Large intestine (tissue), 12 donors: Measurements from ENCODE around the gene METTL24. TPM values are rescaled to one million over a fixed set of nuclear protein-coding genes. Genes with fewer than 3 reads are reported as not detected.
A peak's percentile ranks its signal among the peaks of the same experiment; 100 is the strongest.

Experiments used
- DNase-seq, 2 donors: peaks; one replicate each; pipeline versions ENCODE4 v3.0.0 to v3.0.0-alpha.2; 2013
- H3K27ac ChIP-seq: one replicate; pipeline ENCODE4 v1.5.1; 2013; ENCODE audit warnings: low read length
- H3K27me3 ChIP-seq: 2 replicates; pipeline ENCODE4 v1.6.1; 2013; ENCODE audit warnings: low read length; ENCODE audit not compliant: control insufficient read depth, insufficient read depth
- H3K36me3 ChIP-seq: 2 replicates; pipeline ENCODE4 v1.6.1; 2013; ENCODE audit warnings: low read length; ENCODE audit not compliant: control insufficient read depth, insufficient read depth
- H3K4me1 ChIP-seq: one replicate; pipeline ENCODE4 v1.6.1; 2013; ENCODE audit warnings: low read length; ENCODE audit not compliant: control insufficient read depth, insufficient read depth
- H3K4me3 ChIP-seq: one replicate; pipeline ENCODE4 v1.5.1; 2013; ENCODE audit warnings: low read length
- H3K9me3 ChIP-seq: one replicate; pipeline ENCODE4 v1.6.1; 2013; ENCODE audit warnings: mild to moderate bottlenecking, low read depth, low read length, moderate library complexity; ENCODE audit not compliant: control insufficient read depth
- WGBS: methylation state at CpG from one replicate; pipeline ENCODE4 v1.1.5; 2013; ENCODE audit warnings: low lambda C conversion rate; ENCODE audit not compliant: insufficient coverage; 5-methylcytosine and 5-hydroxymethylcytosine counted together
- long read RNA-seq, 11 donors: transcript quantifications; one replicate each; lab custom pipeline, GENCODE V29; 2026
- polyA plus RNA-seq: library from polyadenylated mRNA; unstranded; fragments of 120-200 nt; gene quantifications from one replicate; pipeline ENCODE4 v1.2.1, GENCODE V29; 2013

METTL24 gene
- 3.4 TPM for polyA plus RNA-seq
- long read RNA-seq, donor 1: 0 reads
- long read RNA-seq, donor 2: 0 reads
- long read RNA-seq, donor 3, partial matches to known transcripts: 0 of 1 reads
- long read RNA-seq, donor 3, other reads (novel, unspliced or antisense): 0 of 1 reads
- long read RNA-seq, donor 4: 0 reads
- long read RNA-seq, donor 5: 0 reads
- long read RNA-seq, donor 6, partial matches to known transcripts: 0 of 1 reads
- long read RNA-seq, donor 6, other reads (novel, unspliced or antisense): 0 of 1 reads
- long read RNA-seq, donor 7: 0 reads
- long read RNA-seq, donor 8: 0 reads
- long read RNA-seq, donor 9, partial matches to known transcripts: 0 of 1 reads
- long read RNA-seq, donor 9, other reads (novel, unspliced or antisense): 0 of 1 reads
- long read RNA-seq, donor 10, partial matches to known transcripts: 0 of 1 reads
- long read RNA-seq, donor 10, other reads (novel, unspliced or antisense): 0 of 1 reads
- long read RNA-seq, donor 11: 0 reads

- no peaks in the 10 kb centered on the region for H3K36me3 ChIP-seq
- H3K4me1 ChIP-seq: peaks cover 8% of the 10 kb centered on the region
- H3K27me3 ChIP-seq: peaks cover 30% of the 10 kb centered on the region
- peak within 1 kb of the TSS; percentile 72 for H3K27ac ChIP-seq
- DNase-seq: peak in 1 of 2 donors; percentile 51
- no CpG with 5 or more reads among the region's 107 CpGs for WGBS
- no peaks in the 10 kb centered on the region for H3K9me3 ChIP-seq
- H3K4me3 ChIP-seq: peak within 1 kb of the TSS; percentile 46
These were observed at the start of gene METTL24 for GRCh38 chr6:110357664-110358552. TSS of gene METTL24 (minus strand) at chr6:110358349. CDS start at chr6:110358272, 77 bp downstream.

GRCh38 chr6:110404607-110405006 lies 46.5 kb upstream of the METTL24 start:
- Histone ChIP-seq H3K27me3 (no peaks in the 10 kb centered on the region), H3K27ac (peak overlapping the region; percentile 82), H3K4me3 (no peak overlapping the region), H3K4me1 (peaks cover 21% of the 10 kb centered on the region), H3K36me3 (no peaks in the 10 kb centered on the region), H3K9me3 (peaks cover 3% of the 10 kb centered on the region)
- DNase-seq: peak; percentile 79 to 90
- no CpG with 5 or more reads among the region's 8 CpGs for whole genome bisulfite sequencing

GRCh38 chr6:110401585-110402176 lies 43.5 kb upstream of the METTL24 start:
- H3K27ac ChIP-seq: no peak overlapping the region
- H3K27me3 ChIP-seq: no peaks in the 10 kb centered on the region
- no peak overlapping the region for H3K4me3 ChIP-seq
- WGBS: 100% methylated on average over 1 of the region's 4 CpGs
- peaks cover 3% of the 10 kb centered on the region for H3K9me3 ChIP-seq
- H3K36me3 ChIP-seq: no peaks in the 10 kb centered on the region
- DNase-seq: no peak
- H3K4me1 ChIP-seq: peaks cover 28% of the 10 kb centered on the region

- no CpG with 5 or more reads among the region's 18 CpGs for WGBS
- Histone ChIP-seq H3K4me1 (peaks cover 28% of the 10 kb centered on the region), H3K9me3 (peaks cover 3% of the 10 kb centered on the region), H3K36me3 (no peaks in the 10 kb centered on the region), H3K27ac (no peak overlapping the region), H3K4me3 (peak overlapping the region; percentile 41), H3K27me3 (no peaks in the 10 kb centered on the region)
- DNase-seq: no peak
These were observed 42.1 kb upstream of the METTL24 start for GRCh38 chr6:110400208-110400607.

GRCh38 chr6:110399219-110400071 lies 41.3 kb upstream of the METTL24 start:
- Histone ChIP-seq H3K27ac (peak overlapping the region; percentile 19), H3K27me3 (no peaks in the 10 kb centered on the region), H3K36me3 (no peaks in the 10 kb centered on the region), H3K4me1 (peaks cover 22% of the 10 kb centered on the region), H3K9me3 (peaks cover 3% of the 10 kb centered on the region), H3K4me3 (peak overlapping the region; percentile 41)
- DNase-seq: peak in 1 of 2 donors; percentile 54
- WGBS: 100% methylated on average over 1 of the region's 43 CpGs

- Histone ChIP-seq H3K4me3 (no peak overlapping the region), H3K4me1 (peaks cover 15% of the 10 kb centered on the region), H3K27ac (no peak overlapping the region), H3K9me3 (peaks cover 3% of the 10 kb centered on the region), H3K27me3 (no peaks in the 10 kb centered on the region), H3K36me3 (no peaks in the 10 kb centered on the region)
- no peak for DNase-seq
- no CpG with 5 or more reads among the region's 4 CpGs for WGBS
These were observed 40.6 kb upstream of the METTL24 start for GRCh38 chr6:110398778-110399177.

- no CpG with 5 or more reads among the region's 4 CpGs for WGBS
- peaks cover 3% of the 10 kb centered on the region for H3K9me3 ChIP-seq
- no peak overlapping the region for H3K27ac ChIP-seq
- H3K4me1 ChIP-seq: peaks cover 12% of the 10 kb centered on the region
- H3K27me3 ChIP-seq: no peaks in the 10 kb centered on the region
- no peaks in the 10 kb centered on the region for H3K36me3 ChIP-seq
- no peak for DNase-seq
- no peak overlapping the region for H3K4me3 ChIP-seq
These were observed 37.1 kb upstream of the METTL24 start for GRCh38 chr6:110395221-110395620.

GRCh38 chr6:110394409-110394808 lies 36.3 kb upstream of the METTL24 start:
- no peaks in the 10 kb centered on the region for H3K9me3 ChIP-seq
- H3K4me1 ChIP-seq: peaks cover 7% of the 10 kb centered on the region
- no peak overlapping the region for H3K4me3 ChIP-seq
- H3K36me3 ChIP-seq: no peaks in the 10 kb centered on the region
- no peak overlapping the region for H3K27ac ChIP-seq
- no CpG with 5 or more reads among the region's 4 CpGs for WGBS
- H3K27me3 ChIP-seq: no peaks in the 10 kb centered on the region
- no peak for DNase-seq

GRCh38 chr6:110392727-110393126 lies 34.6 kb upstream of the METTL24 start:
- WGBS: no CpG with 5 or more reads among the region's 9 CpGs
- no peak overlapping the region for H3K4me3 ChIP-seq

More at GRCh38 chr6:110392727-110393126, 34.6 kb upstream of the METTL24 start:
- Histone ChIP-seq H3K27me3 (no peaks in the 10 kb centered on the region), H3K36me3 (no peaks in the 10 kb centered on the region), H3K4me1 (peaks cover 3% of the 10 kb centered on the region), H3K27ac (no peak overlapping the region), H3K9me3 (no peaks in the 10 kb centered on the region)
- DNase-seq: no peak
